ENCODE results near the gene PSG5. TPM values are rescaled to one million over a fixed set of nuclear protein-coding genes. Genes with fewer than 3 reads are reported as not detected.
"Not testable (repeated sequence)": the region's sequence is repeated elsewhere in the genome, so short reads cannot be mapped to it uniquely, and the experiment has no call there.

PSG5 gene
- total RNA-seq, 2 experiments from 2014 or later: not detected

GRCh38 chr19:43152214-43152613 lies 34.1 kb downstream of the PSG5 start:
- intact Hi-C loops (cut with DNase I, micrococcal nuclease): no loop called here
- DNase-seq: no peak
- Mint-ChIP-seq H3K27ac (no peak overlapping the region), H3K9me3 (peaks cover 4% of the 10 kb centered on the region), H3K4me1 (ENCODE audit: low read depth) (no peaks in the 10 kb centered on the region), H3K36me3 (ENCODE audit: low read depth) (no peaks in the 10 kb centered on the region), H3K27me3 (peaks cover 13% of the 10 kb centered on the region), H3K4me3 (no peak overlapping the region)
- Histone ChIP-seq H3K27ac (ENCODE audit: low read depth in 1 of 2, low read length in 2 of 2) (no peak overlapping the region), H3K4me3 (ENCODE audit: low read length) (no peak overlapping the region), H3K4me1 (ENCODE audit: insufficient read depth, low read length) (no peaks in the 10 kb centered on the region), H3K36me3 (ENCODE audit: insufficient read depth, low read length) (no peaks in the 10 kb centered on the region), H3K9me3 (ENCODE audit: control insufficient read depth in 1 of 2, insufficient read depth in 1 of 2, low read length in 2 of 2) (no peaks in the 10 kb centered on the region), H3K27me3 (ENCODE audit: control insufficient read depth in 1 of 2, insufficient read depth in 2 of 2, low read length in 2 of 2) (no peaks in the 10 kb centered on the region)
- TF ChIP-seq CTCF (IDR thresholded peaks at IDR 0.05): no peak
- CTCF ChIA-PET: no interaction called here
- no peak for ATAC-seq (ENCODE audit: poor library complexity)
- POLR2A ChIA-PET: no interaction called here

- ATAC-seq (ENCODE audit: poor library complexity); H3K36me3 Mint-ChIP-seq (ENCODE audit: low read depth); H3K27ac ChIP-seq (ENCODE audit: low read depth in 1 of 2, low read length in 2 of 2); H3K36me3 ChIP-seq (ENCODE audit: insufficient read depth, low read length); H3K4me3 Mint-ChIP-seq; DNase-seq; H3K27ac Mint-ChIP-seq; H3K4me1 ChIP-seq (ENCODE audit: insufficient read depth, low read length); H3K9me3 ChIP-seq (ENCODE audit: control insufficient read depth in 1 of 2, insufficient read depth in 1 of 2, low read length in 2 of 2); H3K4me1 Mint-ChIP-seq (ENCODE audit: low read depth); H3K9me3 Mint-ChIP-seq; H3K27me3 ChIP-seq (ENCODE audit: control insufficient read depth in 1 of 2, insufficient read depth in 2 of 2, low read length in 2 of 2); H3K4me3 ChIP-seq (ENCODE audit: low read length); CTCF ChIA-PET; POLR2A ChIA-PET; intact Hi-C loops (cut with DNase I, micrococcal nuclease): not testable (repeated sequence)
- H3K27me3 Mint-ChIP-seq: peaks cover 31% of the 10 kb centered on the region
Measured at GRCh38 chr19:43149788-43150187, 36.5 kb downstream of the PSG5 start.

- CTCF ChIA-PET: no interaction called here
- no peak overlapping the region for H3K4me3 Mint-ChIP-seq
- H3K4me3 ChIP-seq (ENCODE audit: low read length): no peak overlapping the region
Measured at GRCh38 chr19:43148233-43148632, 38.1 kb downstream of the PSG5 start.

DNA sequence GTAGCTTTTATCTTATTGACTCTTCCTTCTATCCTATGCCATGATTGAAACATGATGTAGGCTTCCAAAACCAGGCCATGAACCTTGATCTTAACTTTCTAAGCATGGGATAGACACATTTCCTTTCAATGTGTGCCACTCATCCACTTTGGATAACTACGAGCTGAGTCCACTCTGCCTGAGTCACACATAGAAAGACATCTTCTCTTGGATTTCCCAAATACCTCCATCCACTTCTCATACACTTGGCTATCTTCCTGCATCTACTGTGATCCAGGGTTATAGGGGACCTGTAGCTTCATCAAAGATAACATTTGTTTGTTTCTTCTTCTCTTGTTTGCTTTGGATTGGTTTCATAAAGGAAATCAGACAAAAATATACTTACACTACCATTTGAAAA lies 44.6 kb downstream of the PSG5 start:
- H3K4me1 Mint-ChIP-seq (ENCODE audit: low read depth); H3K27ac ChIP-seq (ENCODE audit: low read depth in 1 of 2, low read length in 2 of 2); H3K9me3 Mint-ChIP-seq; POLR2A ChIA-PET; H3K36me3 Mint-ChIP-seq (ENCODE audit: low read depth); H3K4me3 Mint-ChIP-seq; ATAC-seq (ENCODE audit: poor library complexity); H3K9me3 ChIP-seq (ENCODE audit: control insufficient read depth in 1 of 2, insufficient read depth in 1 of 2, low read length in 2 of 2); H3K27ac Mint-ChIP-seq; H3K36me3 ChIP-seq (ENCODE audit: insufficient read depth, low read length); DNase-seq; H3K27me3 ChIP-seq (ENCODE audit: control insufficient read depth in 1 of 2, insufficient read depth in 2 of 2, low read length in 2 of 2); intact Hi-C loops (cut with DNase I, micrococcal nuclease); H3K4me3 ChIP-seq (ENCODE audit: low read length); H3K4me1 ChIP-seq (ENCODE audit: insufficient read depth, low read length): not testable (repeated sequence)
- CTCF ChIA-PET: interaction anchor here (0.6 kb wide), 1 partner anchor 146 kb away, joined by 3 read pairs; no protein-coding TSS in a partner anchor
- H3K27me3 Mint-ChIP-seq: peaks cover 29% of the 10 kb centered on the region

More at GRCh38 chr19:43148233-43148632, 38.1 kb downstream of the PSG5 start:
- DNase-seq (no peak), ATAC-seq (ENCODE audit: poor library complexity) (no peak)
- Histone ChIP-seq H3K27ac (ENCODE audit: low read depth in 1 of 2, low read length in 2 of 2) (no peak overlapping the region), H3K9me3 (ENCODE audit: control insufficient read depth in 1 of 2, insufficient read depth in 1 of 2, low read length in 2 of 2) (no peaks in the 10 kb centered on the region), H3K36me3 (ENCODE audit: insufficient read depth, low read length) (no peaks in the 10 kb centered on the region), H3K27me3 (ENCODE audit: control insufficient read depth in 1 of 2, insufficient read depth in 2 of 2, low read length in 2 of 2) (no peaks in the 10 kb centered on the region), H3K4me1 (ENCODE audit: insufficient read depth, low read length) (no peaks in the 10 kb centered on the region)
- intact Hi-C loops (cut with DNase I, micrococcal nuclease): no loop called here
- Mint-ChIP-seq H3K36me3 (ENCODE audit: low read depth) (no peaks in the 10 kb centered on the region), H3K27me3 (peaks cover 31% of the 10 kb centered on the region), H3K27ac (no peak overlapping the region), H3K4me1 (ENCODE audit: low read depth) (no peaks in the 10 kb centered on the region), H3K9me3 (no peaks in the 10 kb centered on the region)
- no peak for TF ChIP-seq CTCF (IDR thresholded peaks at IDR 0.05)
- POLR2A ChIA-PET: no interaction called here

Measured in CD4-positive, alpha-beta T cell (primary cell).